ENCODE data around the gene STARD3.

STARD3 gene

DNA sequence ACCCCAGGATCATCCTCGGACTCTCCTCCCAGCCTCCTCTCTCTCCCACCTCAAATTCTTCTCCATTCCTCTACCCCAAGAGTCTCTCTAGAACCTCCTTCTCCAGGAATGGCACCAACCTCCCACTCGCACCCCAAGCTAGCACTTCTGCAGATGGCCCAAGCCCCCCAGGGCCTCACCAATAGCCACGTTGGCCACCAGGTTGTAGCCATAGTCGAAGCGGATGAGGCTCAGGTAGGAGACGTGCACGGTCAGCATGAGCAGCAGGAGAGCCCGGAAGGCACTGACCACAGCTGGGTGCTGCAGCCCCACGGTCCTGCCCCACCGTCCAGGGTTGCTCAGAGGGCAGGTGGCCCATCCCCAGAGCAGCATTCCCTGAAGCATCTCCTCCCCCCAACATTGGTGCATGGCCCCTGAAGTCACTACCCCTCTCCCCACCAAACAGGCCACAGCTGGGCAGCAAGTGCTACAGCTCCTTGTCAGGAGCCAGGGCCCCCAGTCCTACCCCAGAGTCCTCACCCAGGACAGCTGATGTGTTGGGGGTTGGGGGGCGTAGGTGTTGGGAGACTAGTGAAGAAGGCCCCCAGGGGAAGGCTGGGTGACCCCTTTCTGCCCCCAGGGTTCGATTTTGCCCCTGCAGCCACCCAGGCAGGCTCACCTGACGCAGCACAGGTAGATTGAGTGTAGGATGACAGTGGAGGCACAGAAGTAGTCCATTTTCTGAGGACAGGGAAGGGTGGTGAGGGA lies 36.6 kb downstream of the STARD3 start:
- no peak for DNase-seq

DNA sequence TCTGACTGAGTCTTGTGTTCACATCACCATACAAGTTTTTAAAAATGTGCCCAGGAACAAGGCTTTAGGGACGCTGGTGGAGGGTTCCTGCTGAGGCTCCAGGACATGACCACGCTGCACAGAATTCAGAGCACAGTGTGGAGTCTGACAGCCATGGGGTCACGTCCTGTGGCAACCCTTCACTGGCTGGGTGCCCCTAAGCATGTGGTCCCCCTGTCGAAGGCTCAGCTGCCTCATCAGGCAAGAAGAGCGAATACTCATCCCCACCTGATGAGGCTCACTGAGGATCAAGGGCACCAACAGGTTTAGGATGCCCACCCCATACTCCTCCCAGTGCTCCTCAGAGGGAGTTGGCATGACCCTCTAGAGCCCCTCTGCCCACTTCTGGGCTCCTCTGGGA lies 37.2 kb downstream of the STARD3 start:
- DNase-seq, result no peak

DNA sequence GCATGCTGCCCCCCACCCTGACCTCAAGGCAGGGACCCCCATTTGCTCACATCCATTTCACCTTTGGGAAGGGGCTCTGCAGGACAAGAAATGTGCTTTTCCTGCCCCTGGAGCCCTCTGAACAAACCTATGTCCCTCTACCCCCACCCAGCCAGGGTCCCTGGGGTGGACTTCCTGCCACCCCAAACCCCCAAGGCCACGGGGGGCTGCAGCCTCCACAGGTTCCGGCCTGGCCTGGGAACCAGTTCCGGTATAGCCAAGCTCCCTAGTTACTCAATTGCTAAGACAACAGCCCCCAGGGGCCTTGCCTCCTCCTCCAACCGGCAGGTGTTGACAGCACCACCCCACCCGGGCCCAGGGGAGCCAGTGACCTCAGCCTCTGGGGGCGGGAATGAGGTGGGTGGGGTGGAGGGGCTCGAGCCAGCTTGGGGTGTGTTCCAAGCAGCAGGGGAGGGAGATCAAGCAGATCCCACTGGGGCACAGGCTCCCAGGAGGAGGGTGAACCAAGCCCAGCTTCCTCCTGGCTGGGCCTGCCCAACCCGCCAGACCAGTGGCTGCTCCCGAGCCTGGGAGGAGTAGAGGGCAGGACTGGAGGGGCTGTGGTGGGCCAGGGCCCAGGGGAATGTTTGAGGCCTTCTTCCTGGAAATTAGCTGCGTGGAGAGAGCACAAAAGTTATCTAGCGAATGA lies 37.9 kb downstream of the STARD3 start:
- no peak for DNase-seq

DNA sequence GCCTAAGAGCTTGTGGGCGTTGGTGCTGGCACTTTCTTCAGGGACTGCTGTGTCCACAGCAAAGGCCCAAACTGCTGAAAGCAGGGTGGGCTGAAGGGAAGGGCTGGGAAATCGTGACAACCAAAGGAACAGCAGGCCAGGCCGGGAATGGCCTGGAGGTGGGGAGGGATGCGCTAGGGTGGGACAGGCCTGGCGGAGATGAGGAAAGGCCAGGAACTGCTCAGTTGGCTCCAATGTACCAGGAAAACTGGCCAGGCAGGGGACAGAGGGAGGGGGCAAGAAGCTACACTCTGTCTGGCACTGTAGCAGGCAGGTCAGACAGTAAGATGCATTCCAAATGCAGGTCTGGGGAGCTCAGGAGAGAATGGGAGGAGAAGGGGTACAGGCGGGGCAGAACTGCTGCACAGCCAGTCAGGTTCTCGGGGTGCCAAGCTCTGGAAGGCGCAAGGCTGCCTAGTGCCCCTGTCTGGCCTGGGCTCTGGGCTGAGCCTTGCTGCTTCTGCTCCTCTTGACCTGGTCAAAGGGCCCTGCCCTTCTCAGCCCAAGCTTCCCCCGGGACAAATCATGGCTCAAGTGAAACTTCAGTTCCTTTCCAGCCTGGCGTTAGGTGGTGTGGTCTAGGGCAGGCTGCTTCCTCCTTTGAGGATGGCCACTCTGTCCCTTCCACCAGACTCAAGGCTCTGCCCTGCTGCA lies 38.6 kb downstream of the STARD3 start:
- DNase-seq, result no peak

DNA sequence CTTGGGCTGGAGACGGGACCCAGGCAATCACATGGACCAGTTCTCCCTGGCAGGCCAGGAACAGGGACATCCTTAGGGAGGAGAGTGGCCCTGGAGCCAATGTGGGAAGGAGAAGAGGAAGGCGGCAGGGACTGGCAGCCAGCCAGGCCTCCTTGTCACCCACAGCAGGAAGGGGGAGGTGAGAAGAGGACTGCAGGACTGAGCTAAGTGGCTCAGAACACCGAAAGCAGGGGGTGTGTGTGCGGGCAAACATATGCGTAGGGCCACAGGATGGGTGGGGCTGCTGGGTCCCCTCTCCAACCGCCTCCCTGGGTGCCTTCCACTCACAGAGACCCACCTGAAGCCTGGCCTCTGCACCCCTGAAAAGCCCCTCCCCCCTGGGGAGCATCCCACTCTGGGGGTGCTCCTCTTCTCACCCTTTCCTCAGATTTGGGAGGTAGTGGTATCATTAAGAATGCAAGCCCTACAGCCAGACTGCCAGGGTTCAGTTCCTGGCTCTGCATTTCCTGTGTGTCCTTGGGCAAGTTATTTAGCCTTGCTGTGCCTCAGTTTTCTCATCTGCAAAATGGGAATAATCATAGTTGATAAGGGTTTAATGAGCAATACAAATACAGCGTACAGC lies 39.4 kb downstream of the STARD3 start:
- peak in 4 of 6 experiments; percentile 37 to 69 (median 58) for DNase-seq

DNA sequence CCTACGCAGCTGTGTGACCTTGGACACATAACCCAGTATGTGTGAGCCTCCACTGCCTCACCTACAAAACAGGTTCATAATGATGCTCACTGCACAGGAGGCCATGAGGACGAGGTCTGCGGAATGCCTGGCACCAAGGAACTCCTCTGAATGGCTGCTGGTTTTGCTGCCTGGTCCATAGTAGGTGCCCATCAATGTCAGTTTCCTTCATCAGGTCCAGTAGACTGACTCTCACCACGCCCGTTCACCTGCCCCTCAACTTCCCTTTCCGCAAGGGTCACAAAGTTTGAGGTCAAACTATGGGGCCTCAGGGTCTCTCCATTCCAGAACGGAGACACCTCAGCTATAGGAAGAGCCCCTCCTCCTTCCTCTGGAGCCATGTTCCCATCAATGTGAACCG lies 40.1 kb downstream of the STARD3 start:
- DNase-seq, result no peak

DNA sequence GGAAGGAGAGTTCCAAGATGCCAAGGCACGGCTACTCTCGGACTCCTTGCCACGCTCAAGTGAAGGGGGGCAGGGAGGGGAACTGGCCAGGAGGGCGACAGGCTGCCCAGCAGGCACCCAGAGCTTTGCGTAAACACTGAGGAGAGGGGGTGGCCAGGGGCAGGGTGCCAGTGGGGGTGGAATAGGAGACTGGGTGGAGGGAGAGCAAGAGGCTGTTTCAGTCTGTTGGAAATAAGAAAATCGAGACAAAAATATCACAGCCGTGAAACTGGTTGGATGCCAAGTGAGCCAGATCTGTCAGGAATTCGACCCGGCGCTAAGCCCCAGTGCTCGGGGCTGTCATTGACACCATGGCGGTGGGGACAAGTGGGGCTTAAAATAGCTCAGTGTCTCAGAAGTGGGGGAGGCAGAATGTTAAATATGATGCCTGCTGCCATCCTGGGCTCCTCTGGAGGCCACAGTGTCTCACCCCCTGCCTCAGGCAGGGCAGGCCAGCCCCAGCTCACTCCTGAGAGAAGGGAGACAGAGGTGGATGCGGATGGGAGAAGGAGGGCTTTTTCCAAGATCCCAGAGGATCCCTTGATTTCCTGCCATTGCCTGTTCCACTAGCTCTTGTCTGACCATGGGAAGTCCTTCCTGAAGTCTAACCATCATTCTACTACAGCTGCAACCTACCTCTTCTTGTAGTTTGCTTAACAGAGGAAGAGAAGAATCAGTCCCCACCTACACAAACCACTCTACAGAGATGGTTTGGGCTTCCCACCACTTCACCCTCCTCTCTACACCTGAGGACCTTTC lies 40.8 kb downstream of the STARD3 start:
- no peak for DNase-seq

DNA sequence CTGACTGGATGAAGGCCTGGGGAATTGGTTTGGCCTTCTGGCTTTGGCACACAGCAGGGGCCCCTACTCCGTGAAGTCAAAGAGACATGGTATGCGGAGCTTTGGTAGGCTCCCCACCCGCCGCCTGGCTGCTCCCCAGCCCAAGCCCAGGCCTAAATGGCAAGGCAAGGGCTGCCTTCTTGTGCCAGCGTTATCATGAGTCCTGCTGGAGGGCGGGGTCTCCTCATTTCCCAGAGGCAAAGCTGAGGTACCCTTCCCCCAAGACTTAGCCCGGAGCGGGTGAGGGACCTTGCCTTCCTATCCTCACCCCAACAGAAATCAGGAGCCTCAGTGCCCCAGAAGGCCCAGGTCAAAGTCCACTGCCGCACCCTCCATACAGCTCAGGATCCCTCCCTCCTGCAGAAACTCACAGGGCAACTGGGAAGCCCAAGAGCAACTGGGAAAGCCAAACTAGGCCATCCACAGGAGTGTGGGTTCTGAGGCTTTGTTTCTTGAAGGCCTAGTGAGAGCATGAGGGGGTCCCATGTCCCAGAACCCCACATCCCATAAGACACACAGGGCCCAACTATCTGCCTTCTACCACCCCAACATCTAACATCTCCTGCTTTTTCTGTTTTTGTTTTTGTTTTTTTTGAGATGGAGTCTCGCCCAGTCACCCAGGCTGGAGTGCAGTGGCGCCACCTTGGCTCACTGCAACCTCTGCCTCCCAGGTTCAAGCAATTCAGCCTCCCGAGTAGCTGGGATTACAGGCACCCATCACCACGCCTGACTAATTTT lies 41.6 kb downstream of the STARD3 start:
- DNase-seq, result no peak

DNA sequence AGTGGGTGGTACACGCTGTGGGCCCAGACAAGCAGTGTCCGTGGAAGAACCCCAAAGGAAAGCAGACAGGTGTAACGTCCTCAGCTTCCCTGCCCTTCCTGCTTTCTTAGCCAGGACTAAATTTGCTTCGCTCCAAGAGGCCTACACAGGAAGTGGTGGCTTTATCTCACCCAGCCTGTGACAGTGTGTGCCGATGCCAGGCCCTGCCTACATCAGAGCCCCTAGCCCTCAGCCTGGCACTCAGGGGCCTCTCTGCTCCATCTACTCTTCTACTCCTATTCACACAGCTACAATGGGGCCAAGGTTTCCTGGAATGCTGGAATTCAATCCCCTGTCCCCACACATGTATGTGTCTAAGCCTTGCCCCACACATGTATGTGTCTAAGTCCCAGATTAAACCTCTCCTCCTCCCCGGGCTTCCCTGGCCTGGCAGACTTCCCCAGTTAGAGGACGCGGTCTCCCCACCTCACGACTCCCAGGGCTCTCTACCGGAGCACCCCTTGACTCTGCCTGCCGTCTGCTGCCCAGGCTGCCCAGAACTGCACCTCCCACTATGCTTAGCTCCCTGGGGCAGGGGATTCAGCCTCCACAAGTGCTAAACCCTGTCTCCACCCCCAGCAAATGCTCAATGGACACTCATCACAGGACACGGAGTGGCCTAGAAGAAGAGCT lies 42.7 kb downstream of the STARD3 start:
- DNase-seq, result peak in 5 of 6 experiments; percentile 6 to 66 (median 40)

DNA sequence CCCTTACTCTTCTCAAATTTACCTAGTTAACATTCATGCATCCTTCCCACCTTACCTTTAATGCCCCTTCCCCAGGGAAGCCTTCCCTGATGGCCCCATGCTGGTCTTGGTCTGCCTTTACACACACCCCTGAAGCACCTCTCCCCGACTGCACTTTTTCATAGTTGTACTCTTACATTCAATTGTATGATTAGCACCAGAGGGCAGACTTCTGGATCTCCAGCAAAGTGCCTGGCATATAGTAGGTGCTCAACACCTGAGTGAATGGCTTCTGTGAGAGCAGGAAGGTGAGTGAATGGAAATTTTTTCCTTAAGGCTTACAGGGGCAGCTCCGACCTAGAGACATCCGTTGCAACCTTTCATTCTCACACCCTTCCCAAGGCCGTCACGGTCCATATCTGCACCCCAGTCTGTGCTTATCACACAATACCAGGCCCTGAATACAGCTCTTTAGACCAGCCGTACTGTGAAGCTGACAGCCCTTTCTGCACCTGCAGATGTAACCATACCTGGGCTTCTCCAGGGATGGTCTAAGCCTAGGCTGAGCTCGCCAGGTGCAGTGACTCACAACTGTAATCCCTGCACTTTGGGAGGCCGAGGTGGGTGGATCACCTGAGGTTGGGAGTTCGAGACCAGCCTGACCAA lies 46.5 kb downstream of the STARD3 start:
- no peak for DNase-seq

DNA sequence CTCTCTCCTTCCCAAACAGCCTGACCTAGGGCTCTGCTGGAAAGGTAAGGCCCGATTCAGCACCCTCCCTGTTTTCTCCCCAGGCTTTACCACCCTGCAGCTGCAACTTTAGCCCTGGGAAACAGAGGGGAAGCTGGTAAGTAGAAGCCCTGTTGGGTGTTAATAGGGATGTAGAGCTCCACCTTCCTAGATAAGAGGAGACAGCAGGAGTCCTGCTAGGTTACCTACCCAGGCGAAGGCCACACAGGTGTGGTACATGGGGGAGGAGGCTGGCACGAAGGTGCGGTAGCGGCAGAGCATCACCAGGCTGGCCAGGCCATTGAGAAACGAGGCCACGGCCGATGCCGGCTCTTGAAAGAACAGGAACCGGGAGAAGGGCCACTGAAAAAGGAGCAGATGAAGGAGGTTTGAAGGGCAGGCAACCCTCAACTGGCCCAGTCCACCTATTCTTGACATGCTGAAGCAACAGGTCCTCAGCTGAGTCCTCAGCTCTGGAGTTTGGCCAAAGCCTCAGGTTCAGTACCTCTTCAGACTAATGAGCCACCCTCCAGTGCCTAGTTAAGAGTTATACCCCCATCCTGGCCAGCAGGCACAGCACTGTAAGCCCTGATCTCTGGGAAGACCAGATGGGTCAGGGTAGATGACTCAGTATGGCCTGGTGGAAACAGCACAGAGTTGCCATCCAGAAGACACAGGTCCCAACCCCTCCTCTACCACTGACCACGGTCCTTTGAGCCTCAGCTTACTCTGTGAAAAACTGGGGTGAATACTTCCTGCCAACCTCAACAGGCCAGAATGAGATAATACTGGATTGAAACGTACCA lies 47.6 kb downstream of the STARD3 start:
- no peak for DNase-seq

DNA sequence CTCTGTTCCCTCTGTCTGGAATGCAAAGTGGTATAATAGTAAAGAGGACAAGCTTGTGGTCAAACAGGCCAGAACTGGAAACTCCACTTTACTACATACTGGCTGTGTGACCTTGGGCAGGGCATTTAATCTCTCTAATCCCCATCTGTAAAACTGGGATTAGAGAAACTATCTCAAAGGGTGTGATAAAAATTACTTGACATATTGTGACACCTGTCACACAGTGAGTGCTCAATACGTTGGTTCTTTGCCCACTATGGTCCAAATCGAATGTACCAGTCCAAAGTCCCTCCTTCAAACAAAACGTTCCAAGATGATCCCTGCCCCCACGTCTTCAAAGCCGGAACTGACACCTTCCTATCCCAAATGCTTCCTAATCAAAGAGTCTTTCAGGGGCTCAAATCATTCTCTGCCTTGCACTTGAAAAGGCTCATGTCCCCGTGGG lies 50.2 kb downstream of the STARD3 start:
- DNase-seq, result no peak

DNA sequence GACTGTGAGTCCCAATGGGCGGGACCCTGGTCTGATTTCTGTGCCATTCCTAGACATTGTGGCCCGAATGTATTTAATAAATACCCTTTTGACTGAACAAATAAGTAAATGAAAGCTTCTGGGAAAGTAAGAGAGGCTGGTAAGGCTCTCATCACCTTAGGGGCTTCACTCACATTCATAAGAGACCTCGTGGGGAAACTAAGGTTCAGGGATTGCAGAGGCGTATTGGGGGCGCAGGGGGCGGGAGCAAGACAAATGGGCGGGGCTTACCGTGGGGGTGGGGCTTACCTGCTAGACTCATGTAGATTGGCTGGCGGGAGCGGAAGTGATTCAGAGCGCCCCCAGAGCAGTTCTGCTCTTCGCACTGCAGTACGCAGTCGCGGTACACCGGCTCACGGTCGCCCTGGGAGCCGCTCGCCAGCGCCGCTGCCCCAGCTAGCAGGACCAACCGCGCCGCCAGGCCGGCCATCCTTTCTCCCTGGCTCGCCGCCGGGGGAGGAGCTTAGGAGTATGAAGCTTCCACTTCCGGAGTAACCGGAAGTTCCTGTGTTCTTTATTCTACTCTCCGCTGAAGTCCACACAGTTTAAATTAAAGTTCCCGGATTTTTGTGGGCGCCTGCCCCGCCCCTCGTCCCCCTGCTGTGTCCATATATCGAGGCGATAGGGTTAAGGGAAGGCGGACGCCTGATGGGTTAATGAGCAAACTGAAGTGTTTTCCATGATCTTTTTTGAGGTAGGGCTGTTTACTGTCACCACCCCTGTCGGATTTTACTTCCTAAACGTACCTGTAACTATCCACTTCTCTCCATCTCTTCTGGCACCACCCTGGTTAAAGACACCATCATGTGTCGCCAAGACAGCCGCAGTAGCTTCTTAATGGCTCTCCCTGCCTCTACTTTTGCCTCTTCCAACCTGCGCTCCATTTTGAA lies 50.9 kb downstream of the STARD3 start, which contains the start of gene PGAP3:
TSS of gene PGAP3 (minus strand) at position 512 of the 929 bp plus-strand sequence. CDS start at position 469, 43 bp downstream.
- peak; percentile 67 to 93 (median 85) for DNase-seq

DNA sequence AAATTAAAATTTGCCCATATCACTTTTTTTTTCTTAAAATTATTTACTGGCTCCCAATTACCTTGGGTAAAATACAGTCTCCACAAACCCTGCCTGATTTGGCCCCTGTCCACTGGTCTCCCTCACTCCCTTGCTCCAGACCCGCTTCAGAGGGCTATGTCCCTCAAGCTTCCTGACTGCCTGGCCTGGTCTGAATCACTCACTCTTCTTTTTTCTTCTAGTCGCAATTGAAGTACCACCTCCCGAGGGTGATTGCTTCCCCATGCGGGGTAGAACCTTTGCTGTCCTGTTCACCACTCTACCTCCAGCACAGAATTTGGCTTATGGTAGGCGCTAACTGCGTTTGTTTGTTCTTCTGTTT lies 51.5 kb downstream of the STARD3 start:
- no peak for DNase-seq

DNA sequence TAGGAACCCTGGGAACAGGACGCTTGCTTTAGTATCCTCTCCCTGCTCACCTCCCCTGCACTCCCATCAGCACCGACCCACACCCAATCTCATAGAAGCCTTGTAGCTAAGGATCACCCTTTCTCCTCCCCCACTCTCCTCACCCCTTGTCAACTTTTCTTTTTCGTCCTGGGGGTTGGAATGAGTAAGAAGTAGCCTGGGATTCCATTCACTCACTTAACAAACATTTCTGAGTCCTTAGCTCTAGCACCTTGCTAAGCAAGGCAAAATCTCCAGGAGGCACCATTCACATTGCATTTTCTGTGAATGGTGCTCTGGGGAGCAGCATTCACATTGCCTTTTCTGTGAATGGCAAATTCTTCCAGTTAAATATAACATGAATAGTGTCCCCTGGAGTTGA lies 52.0 kb downstream of the STARD3 start:
- no peak for DNase-seq

DNA sequence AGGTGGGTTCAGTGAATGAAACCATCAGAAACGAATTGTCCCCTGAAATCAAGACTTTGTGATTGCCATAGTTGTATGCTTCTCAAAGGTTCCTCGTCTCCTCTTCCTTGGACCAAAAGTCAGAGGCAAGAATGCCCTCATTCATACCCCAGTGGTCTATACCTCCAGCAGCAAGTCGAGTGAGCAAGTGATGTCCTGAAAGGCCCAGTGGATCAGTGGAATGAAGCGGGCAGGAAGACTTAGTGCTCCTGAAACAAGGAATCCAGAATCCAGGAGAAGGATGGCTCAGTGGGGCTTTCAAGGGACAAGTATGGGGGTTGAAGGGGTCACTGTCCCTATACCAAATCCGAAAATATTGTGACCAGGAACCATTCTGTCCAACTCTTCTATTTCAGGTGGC lies 57.6 kb downstream of the STARD3 start:
- DNase-seq, result no peak

DNA sequence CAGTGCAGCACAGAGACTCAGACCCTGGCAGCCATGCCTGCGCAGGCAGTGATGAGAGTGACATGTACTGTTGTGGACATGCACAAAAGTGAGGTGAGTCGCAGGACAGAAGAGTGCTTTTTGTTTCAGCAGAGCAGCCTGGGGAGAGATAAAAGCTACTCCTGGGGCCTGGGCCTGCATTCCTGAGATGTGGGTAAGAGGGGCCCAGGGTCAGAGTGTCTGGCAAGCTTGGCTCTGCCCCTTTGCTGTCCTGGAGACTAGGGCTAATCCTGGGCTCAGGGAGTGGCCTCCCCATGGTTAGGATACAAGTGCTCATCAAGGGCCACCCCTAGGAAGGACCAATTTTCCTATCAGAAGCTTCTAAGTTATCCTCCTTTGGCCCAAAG lies 58.1 kb downstream of the STARD3 start:
- DNase-seq, result no peak

DNA sequence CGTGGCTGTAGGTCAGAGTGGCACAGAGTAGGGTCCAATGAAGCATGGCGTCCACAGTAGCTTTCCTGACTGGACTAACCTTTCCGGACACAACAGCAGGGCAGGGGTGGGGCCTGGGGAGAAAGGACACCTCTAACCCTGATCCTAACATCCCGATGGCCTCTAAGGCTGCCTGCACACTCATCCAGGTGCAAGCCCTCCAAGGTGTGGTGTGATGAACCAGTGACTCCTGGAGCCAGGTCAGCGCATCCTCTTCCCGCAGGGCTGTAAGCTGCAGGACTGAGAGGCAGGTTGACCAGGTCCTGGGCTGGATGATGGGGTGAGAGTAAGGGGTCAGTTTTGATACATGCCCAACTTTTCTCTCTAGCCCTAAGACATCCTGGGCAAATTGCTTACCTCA lies 59.8 kb downstream of the STARD3 start:
- DNase-seq, result no peak

DNA sequence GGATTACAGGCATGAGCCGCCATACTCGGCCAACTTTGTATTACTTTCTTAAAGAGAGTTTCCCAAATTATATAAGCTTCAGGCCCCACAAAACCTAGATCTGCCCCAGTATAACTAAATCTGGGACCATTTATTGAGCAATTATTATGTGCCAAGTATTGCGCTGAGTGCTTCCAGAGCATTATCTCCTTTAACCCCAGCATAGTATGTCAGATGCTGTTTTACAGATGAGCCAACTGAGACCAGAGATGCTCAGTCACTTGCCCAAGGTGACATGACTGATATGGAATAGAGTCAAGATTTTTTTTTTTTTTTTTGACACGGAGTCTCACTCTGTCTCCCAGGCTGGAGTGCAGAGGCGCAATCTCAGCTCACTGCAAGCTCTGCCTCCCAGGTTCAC lies 61.0 kb downstream of the STARD3 start:
- DNase-seq, result no peak
